IPS DF 4.7 (cell line): ENCODE data around the gene UMPS.

Experiments
- DNase-seq: peaks from one replicate; pipeline ENCODE4 v3.0.0-alpha.2; 2013; ENCODE audit warnings: low spot score; ENCODE audit errors: extremely low read depth

Gene UMPS

GRCh38 chr3:124730129-124730940, at the start of gene UMPS:
Gene UMPS (plus strand): TSS chr3:124730452. CDS start chr3:124730472, 20 bp downstream.
- DNase-seq, result peak; percentile 44

GRCh38 chr3:124680521-124680920, 49.7 kb upstream of the UMPS start:
- DNase-seq, result no peak

GRCh38 chr3:124682263-124682662, 48.0 kb upstream of the UMPS start:
- no peak for DNase-seq

GRCh38 chr3:124684459-124684858, 45.8 kb upstream of the UMPS start:
- no peak for DNase-seq

- DNase-seq, result no peak
Observed at GRCh38 chr3:124685067-124685466, 45.2 kb upstream of the UMPS start.

- no peak for DNase-seq
Observed at GRCh38 chr3:124685481-124685880, 44.8 kb upstream of the UMPS start.

GRCh38 chr3:124686028-124686670, 44.1 kb upstream of the UMPS start:
- no peak for DNase-seq

- peak; percentile 60 for DNase-seq
Observed at GRCh38 chr3:124688581-124689454, 41.4 kb upstream of the UMPS start.

- peak; percentile 3 for DNase-seq
Observed at GRCh38 chr3:124691599-124691998, 38.7 kb upstream of the UMPS start.

- DNase-seq, result no peak
Observed at GRCh38 chr3:124694486-124694885, 35.8 kb upstream of the UMPS start.

- DNase-seq, result no peak
Observed at GRCh38 chr3:124695369-124695768, 34.9 kb upstream of the UMPS start.

- no peak for DNase-seq
Observed at GRCh38 chr3:124696006-124696405, 34.2 kb upstream of the UMPS start.

GRCh38 chr3:124697302-124697701, 33.0 kb upstream of the UMPS start:
- DNase-seq, result no peak

- DNase-seq, result no peak
Observed at GRCh38 chr3:124698030-124698770, 32.1 kb upstream of the UMPS start.

GRCh38 chr3:124699051-124699450, 31.2 kb upstream of the UMPS start:
- no peak for DNase-seq

GRCh38 chr3:124699686-124700396, 30.4 kb upstream of the UMPS start:
- no peak for DNase-seq

GRCh38 chr3:124700880-124701684, 29.2 kb upstream of the UMPS start:
- DNase-seq, result no peak

GRCh38 chr3:124701687-124702086, 28.6 kb upstream of the UMPS start:
- no peak for DNase-seq

GRCh38 chr3:124702950-124703349, 27.3 kb upstream of the UMPS start:
- no peak for DNase-seq

GRCh38 chr3:124705552-124705951, 24.7 kb upstream of the UMPS start:
- no peak for DNase-seq
